Adrenal gland (tissue), 5 donors: ENCODE measurements around the gene CHST8.

ENCODE experiments used
- CTCF ChIP-seq, 6 experiments: fragments of 450-650 bp in 4 of 6; fragments of 200-600 bp in 2 of 6; sonication (generic) in 1 of 6; IDR thresholded peaks; 1 replicate in 5 of 6; 2 replicates in 1 of 6; pipeline versions ENCODE4 v1.5.1 to v1.8.0; 2016 to 2021; ENCODE audit warnings: antibody characterized with exemption in 6 of 6, mild to moderate bottlenecking in 2 of 6, moderate library complexity in 1 of 6
- POLR2A ChIP-seq, 2 donors: fragments of 450-650 bp; IDR thresholded peaks; one replicate each; pipeline ENCODE4 v1.6.1; 2017; ENCODE audit warnings: antibody characterized with exemption in 2 of 2, mild to moderate bottlenecking in 2 of 2, moderate library complexity in 1 of 2
- donor health status: DM: no; HTN: no; CAD: no.

GRCh38 chr19:33665776-33666595, 44.2 kb downstream of the CHST8 start:
- no peak for TF ChIP-seq CTCF (IDR thresholded peaks at IDR 0.05)
- no peak for TF ChIP-seq POLR2A (IDR thresholded peaks at IDR 0.05)
